GM20000 (cell line): Measurements from ENCODE around the gene DNAL1.

ENCODE experiments used
- DNase-seq: peaks from one replicate; pipeline ENCODE4 v3.0.0; 2012; ENCODE audit warnings: low spot score
- TF ChIP-seq, protein P1 (sequence below): IDR thresholded peaks from 2 replicates; pipeline ENCODE4 v1.5.1; 2012; ENCODE audit warnings: mild to moderate bottlenecking, control low read depth; ENCODE audit errors: extremely low read depth, missing control alignments

Gene DNAL1

DNA sequence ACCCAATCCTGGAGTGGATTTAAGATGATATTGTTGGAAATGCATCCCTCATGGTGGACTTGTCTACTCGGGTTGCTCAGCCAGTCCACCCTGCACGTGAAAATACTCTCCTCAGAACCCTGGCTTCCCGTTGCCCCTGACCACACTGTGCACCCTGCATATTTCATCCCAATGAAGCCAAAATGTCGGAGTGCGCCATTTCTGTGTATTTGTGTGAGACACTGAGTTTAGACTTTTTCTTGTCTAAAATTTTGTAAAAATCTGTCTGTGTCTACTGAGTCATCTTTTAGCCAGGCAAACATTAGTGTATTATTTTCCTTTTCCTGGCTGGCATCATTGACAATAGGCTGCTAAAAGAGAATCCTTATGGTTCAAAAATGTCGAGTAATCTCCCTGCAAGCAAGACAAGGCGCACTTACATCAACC is 69.9 kb downstream of the DNAL1 start:
- no peak for DNase-seq
- TF ChIP-seq, protein P1, sequence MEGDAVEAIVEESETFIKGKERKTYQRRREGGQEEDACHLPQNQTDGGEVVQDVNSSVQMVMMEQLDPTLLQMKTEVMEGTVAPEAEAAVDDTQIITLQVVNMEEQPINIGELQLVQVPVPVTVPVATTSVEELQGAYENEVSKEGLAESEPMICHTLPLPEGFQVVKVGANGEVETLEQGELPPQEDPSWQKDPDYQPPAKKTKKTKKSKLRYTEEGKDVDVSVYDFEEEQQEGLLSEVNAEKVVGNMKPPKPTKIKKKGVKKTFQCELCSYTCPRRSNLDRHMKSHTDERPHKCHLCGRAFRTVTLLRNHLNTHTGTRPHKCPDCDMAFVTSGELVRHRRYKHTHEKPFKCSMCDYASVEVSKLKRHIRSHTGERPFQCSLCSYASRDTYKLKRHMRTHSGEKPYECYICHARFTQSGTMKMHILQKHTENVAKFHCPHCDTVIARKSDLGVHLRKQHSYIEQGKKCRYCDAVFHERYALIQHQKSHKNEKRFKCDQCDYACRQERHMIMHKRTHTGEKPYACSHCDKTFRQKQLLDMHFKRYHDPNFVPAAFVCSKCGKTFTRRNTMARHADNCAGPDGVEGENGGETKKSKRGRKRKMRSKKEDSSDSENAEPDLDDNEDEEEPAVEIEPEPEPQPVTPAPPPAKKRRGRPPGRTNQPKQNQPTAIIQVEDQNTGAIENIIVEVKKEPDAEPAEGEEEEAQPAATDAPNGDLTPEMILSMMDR = no peak

DNA sequence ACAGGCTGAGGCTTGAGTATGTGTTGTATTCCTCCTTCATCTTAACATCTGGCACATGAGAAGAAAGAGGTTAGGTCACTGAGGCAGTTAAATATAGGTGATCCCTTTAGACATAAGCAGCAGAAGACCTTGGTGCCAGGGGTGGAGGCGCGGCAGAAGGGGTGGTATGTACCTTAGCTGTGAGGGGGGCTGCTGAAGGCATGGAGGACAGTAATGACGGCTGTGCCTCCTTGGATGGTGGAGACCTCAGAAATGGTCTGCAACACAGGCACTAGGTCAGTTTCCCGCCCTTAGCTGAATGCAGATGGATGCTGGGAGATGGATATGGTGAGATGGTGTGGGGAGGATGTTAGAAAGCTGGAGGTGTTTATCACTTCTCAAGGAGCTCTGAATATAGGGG is 70.9 kb downstream of the DNAL1 start:
- DNase-seq = no peak
- TF ChIP-seq, protein P1 = no peak

DNA sequence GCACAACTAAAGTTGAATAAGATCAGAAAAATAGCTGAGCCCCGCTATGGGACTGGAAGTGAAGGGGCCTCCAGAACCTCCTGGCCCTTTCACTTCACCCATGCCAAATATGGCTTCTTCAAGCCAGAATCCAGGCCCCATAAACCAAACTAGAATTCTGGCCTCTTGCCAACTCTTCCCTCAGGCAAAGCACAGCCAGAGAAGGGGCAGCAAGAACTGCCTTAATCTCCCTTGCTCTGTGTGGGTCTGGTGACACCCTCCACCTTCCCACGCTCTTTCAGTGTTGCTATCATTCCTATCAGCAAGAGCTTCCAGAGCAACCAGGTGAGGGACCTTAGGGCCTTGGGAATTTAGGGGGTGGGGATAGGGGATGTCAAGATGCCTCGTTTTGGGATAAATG is 72.5 kb downstream of the DNAL1 start:
- DNase-seq = no peak
- TF ChIP-seq, protein P1 = no peak

DNA sequence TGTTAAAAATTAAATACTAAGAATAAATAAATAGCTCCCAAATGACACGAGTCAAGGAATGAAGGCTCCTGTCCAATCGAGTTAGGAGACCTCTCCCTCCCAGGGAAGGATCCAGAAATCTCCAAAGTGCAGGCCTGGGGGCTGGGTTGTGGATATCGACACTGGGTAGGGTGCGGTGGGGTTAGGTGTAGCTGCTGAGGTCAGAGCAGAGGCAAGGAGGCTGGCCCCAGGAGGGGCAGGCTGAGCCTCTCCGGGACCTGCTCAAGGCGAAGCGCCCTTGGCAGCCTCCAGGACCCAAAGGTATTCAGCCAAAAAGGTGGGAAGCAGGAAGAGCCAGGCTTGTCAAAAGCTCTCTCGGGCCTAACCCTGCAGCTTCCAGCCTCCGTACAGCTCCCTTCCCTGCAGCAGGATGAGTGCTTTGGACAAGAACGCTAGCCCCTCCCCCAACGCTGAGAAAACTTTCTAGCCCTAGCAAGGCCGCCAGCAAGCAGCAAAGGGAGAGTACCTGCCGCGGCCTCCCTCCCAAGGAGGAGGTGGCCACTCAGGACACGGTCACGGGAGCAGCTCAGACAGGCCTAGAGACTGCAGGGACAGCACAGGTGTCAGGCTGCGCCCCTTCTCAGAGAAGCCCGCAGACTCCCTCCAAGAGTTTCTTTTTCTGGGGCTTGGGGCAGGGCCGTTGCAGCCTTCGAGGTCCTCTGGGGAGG is 73.1 kb downstream of the DNAL1 start:
- no peak for DNase-seq
- TF ChIP-seq, protein P1 = no peak

DNA sequence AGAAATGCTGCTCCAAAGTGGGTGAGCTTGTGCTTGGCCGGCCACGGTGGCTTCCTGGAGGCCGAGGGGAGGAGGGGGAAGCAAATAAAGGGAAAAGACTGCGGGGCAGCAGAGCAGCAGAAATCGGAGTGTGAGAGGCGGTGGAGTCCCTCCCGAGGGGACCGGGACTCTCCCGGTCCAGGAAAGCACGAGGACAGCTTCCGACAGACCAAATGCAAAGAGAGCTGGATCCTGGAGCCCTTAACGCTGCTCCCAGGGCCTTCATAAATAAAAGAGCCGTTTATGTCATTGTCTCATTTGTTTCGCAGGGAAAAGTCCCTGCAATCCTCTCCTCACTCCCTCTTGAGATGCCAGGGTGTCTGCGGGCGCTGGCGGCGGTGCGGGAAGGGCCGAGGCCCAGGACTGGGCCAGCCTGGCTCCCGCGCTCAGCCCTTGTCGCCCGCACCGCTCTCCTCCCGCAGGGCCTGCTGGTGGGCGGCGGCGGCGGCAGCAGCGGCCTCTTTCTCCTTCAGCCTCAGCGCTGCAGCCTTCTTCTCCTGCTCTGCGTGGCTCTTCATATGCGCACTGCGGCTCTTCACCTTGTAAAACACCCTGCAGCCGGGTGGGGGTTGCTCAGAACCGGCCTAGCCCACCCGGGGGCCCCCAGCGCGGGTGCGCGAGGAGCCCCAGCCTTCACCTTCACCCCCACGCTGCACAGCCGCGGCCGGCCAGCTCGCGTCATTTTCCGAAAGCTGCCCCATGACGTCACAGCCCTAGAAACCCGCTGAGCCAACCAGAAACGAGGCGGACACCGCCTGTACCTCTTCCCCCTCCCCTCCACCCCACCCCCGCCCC is 73.8 kb downstream of the DNAL1 start:
- TF ChIP-seq, protein P1 = no peak
- DNase-seq = no peak

DNA sequence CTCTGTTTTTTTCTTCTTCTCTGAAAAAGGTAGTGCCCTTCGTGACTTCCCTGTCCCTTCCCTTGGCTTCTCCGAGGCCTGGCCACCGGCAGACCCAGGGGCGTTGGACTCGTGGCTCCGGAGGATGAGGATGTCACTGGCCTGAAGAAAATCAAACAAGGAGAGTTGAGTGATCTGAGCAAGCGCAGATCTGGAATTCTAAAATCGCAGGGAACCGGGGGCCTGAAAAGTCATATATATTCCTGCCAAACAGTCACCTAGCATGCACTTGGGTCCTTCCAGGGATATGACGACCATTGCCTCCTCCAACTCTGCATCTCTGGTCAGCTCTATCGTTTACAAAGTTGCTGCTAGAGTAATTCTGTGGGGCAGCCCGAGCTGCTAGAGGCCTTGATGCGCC is 74.6 kb downstream of the DNAL1 start:
- DNase-seq = no peak
- TF ChIP-seq, protein P1 = no peak

DNA sequence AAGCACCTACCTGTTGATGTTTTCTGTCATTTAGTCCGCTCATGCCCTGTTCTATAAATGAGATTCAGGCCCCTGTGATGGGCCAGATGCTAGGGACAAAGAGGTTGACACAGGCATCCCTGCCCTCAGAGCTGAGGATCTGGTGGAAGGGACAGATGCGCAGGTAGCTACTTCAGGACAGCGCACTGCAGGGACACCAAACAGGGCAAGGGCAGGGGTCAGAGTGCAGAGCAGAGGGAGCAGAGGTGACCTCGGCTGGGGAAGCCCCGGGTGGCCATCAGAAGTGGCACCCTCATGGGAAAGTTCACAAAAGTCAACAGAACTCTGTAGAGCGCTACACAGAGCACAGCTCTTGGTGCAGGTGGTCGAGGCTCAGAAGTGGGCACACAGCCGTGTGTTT is 75.0 kb downstream of the DNAL1 start:
- no peak for DNase-seq
- TF ChIP-seq, protein P1 = no peak
